ENCODE data around the gene DNAH14. TPM values are rescaled to one million over a fixed set of nuclear protein-coding genes. Genes with fewer than 3 reads are reported as not detected.

The DNAH14 gene
- total and polyA plus RNA-seq, 10 of the 15 experiments (the other 5 are each of a cell fraction or from before 2014, with no cell fraction given) = 2.0 to 7.9 (median 4.8) TPM

- POLR2A ChIA-PET = no interaction called here
- Histone ChIP-seq H3K4me3 (no peak overlapping the region), H3K27me3 (replicated peaks in 1 of 2; ENCODE audit: control insufficient read depth in 2 of 2, insufficient read depth in 2 of 2, low read length in 1 of 2) (no peaks in the 10 kb centered on the region), H3K36me3 (ENCODE audit: control insufficient read depth in 2 of 2, insufficient read depth in 2 of 2, low read length in 1 of 2) (no peaks in the 10 kb centered on the region), H3K79me2 (ENCODE audit: control insufficient read depth, insufficient read depth, low read length) (no peaks in the 10 kb centered on the region), H3K4me2 (ENCODE audit: control insufficient read depth, insufficient read depth) (no peak overlapping the region), H3K27ac (ENCODE audit: control insufficient read depth, insufficient read depth) (no peak overlapping the region), H4K20me1 (ENCODE audit: control insufficient read depth, insufficient read depth) (no peaks in the 10 kb centered on the region), H3K4me1 (ENCODE audit: control insufficient read depth, insufficient read depth, low read length) (no peaks in the 10 kb centered on the region), H3K9me3 (replicated peaks; ENCODE audit: control insufficient read depth, insufficient read depth, low read length) (no peaks in the 10 kb centered on the region), H2AFZ (ENCODE audit: control insufficient read depth, low read depth, low read length) (no peak overlapping the region), H3K9ac (ENCODE audit: control insufficient read depth, insufficient read depth, low read length) (no peak overlapping the region)
- 30% methylated on average over 1 of the region's 1 CpG for WGBS (ENCODE audit: insufficient coverage, insufficient replicate concordance, low lambda C conversion rate, missing lambda C conversion rate)
- ATAC-seq (no peak), DNase-seq (ENCODE audit: low read depth, low spot score) (no peak), FAIRE-seq (no peak)
- TF ChIP-seq ATF2 (IDR thresholded peaks at IDR 0.05; ENCODE audit: low read length) = no peak
- no peak for TF ChIP-seq BCLAF1 (IDR thresholded peaks at IDR 0.05)
- TF ChIP-seq CTCF (IDR thresholded peaks at IDR 0.05 in 2 of 3, conservative IDR thresholded peaks at IDR 0.05 in 1 of 3; ENCODE audit: control insufficient read depth in 2 of 3, extremely low read depth in 1 of 3, insufficient read depth in 1 of 3, low read depth in 3 of 3, low read length in 3 of 3) = no peak
- no peak for TF ChIP-seq HCFC1 (IDR thresholded peaks at IDR 0.05; ENCODE audit: low read length)
- TF ChIP-seq NFIC (IDR thresholded peaks at IDR 0.05; ENCODE audit: low read depth, low read length) = no peak
- no peak for TF ChIP-seq HDAC2 (IDR thresholded peaks at IDR 0.05)
- TF ChIP-seq YBX1 (IDR thresholded peaks at IDR 0.05) = no peak
- no peak for TF ChIP-seq NRF1 (conservative IDR thresholded peaks at IDR 0.05; ENCODE audit: low read depth, low read length)
- TF ChIP-seq CBX5 (IDR thresholded peaks at IDR 0.05; ENCODE audit: low read depth) = no peak
- no peak for TF ChIP-seq POLR2AphosphoS5 (IDR thresholded peaks at IDR 0.05; ENCODE audit: low read length)
- no peak for TF ChIP-seq MLLT1 (IDR thresholded peaks at IDR 0.05)
- no peak for TF ChIP-seq MTA3 (IDR thresholded peaks at IDR 0.05; ENCODE audit: borderline replicate concordance, low read length)
- CTCF ChIA-PET = no interaction called here
- intact Hi-C loops (cut with micrococcal nuclease; ENCODE audit: unreplicated experiment) (no loop called here), in situ Hi-C loops (cut with MboI) (no loop called here)
- SMC1A ChIA-PET (ENCODE audit: uncharacterized antibody, unreplicated experiment) = no interaction called here
- RAD21 ChIA-PET (ENCODE audit: unreplicated experiment) = no interaction called here
- no TSS peak for BruUV-seq (replicated peaks)
These were observed 183.8 kb downstream of the DNAH14 start for GRCh38 chr1:225113265-225113664.

All from GM12878 (cell line).